ENCODE data around the gene GSAP. TPM values are rescaled to one million over a fixed set of nuclear protein-coding genes. Genes with fewer than 3 reads are reported as not detected.

GSAP gene
- polyA plus RNA-seq, 10 donors = 2.9 to 7.5 (median 4.3) TPM

- DNase-seq = no peak
These were observed 86.5 kb downstream of the GSAP start for GRCh38 chr7:77329466-77330168.

GRCh38 chr7:77328669-77329068 lies 87.5 kb downstream of the GSAP start:
- no peak for DNase-seq

GRCh38 chr7:77327932-77328628 lies 88.1 kb downstream of the GSAP start:
- no peak for DNase-seq

- DNase-seq = no peak
These were observed 88.8 kb downstream of the GSAP start for GRCh38 chr7:77327067-77327931.

- DNase-seq = no peak
These were observed 90.0 kb downstream of the GSAP start for GRCh38 chr7:77326131-77326530.

- no peak for DNase-seq
These were observed 94.8 kb downstream of the GSAP start for GRCh38 chr7:77321300-77321699.

- no peak for DNase-seq
These were observed 95.4 kb downstream of the GSAP start for GRCh38 chr7:77320714-77321113.

- no peak for DNase-seq
These were observed 96.0 kb downstream of the GSAP start for GRCh38 chr7:77320137-77320536.

GRCh38 chr7:77318019-77318418 lies 98.1 kb downstream of the GSAP start:
- DNase-seq = no peak

- DNase-seq = no peak
These were observed 99.8 kb downstream of the GSAP start for GRCh38 chr7:77316219-77316978.

GRCh38 chr7:77315182-77315591 lies 101.0 kb downstream of the GSAP start:
- peak; percentile 42 to 89 (median 84) for DNase-seq

GRCh38 chr7:77313876-77314480 lies 102.2 kb downstream of the GSAP start:
- no peak for DNase-seq

- peak in 2 of 3 donors; percentile 66 to 67 for DNase-seq
These were observed 103.1 kb downstream of the GSAP start for GRCh38 chr7:77313085-77313484.

- DNase-seq = no peak
These were observed 105.2 kb downstream of the GSAP start for GRCh38 chr7:77310982-77311381.

- DNase-seq = no peak
These were observed 106.4 kb downstream of the GSAP start for GRCh38 chr7:77309714-77310220.

- no peak for DNase-seq
These were observed 107.4 kb downstream of the GSAP start for GRCh38 chr7:77308792-77309191.

GRCh38 chr7:77306231-77307067 lies 109.7 kb downstream of the GSAP start:
- no peak for DNase-seq

- no peak for DNase-seq
These were observed 120.6 kb downstream of the GSAP start for GRCh38 chr7:77295549-77295948.

- no peak for DNase-seq
These were observed 123.1 kb downstream of the GSAP start for GRCh38 chr7:77293046-77293445.

- no peak for DNase-seq
These were observed 125.7 kb downstream of the GSAP start for GRCh38 chr7:77290425-77290824.
